ENCODE data around the gene PTPN7. TPM values are rescaled to one million over a fixed set of nuclear protein-coding genes. Genes with fewer than 3 reads are reported as not detected.

Gene PTPN7
- total and polyA plus RNA-seq, 2 donors (not counting 3 experiments of a cell fraction or from before 2014, with no cell fraction given), result 0.86 to 1.8 TPM

GRCh38 chr1:202127061-202127460 is 33.3 kb downstream of the PTPN7 start:
- ChIA-PET CTCF (no interaction called here), POLR2A (no interaction called here)
- TF ChIP-seq, protein P1, sequence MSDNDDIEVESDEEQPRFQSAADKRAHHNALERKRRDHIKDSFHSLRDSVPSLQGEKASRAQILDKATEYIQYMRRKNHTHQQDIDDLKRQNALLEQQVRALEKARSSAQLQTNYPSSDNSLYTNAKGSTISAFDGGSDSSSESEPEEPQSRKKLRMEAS (IDR thresholded peaks at IDR 0.05; ENCODE audit: insufficient read depth, insufficient read length), result no peak
- no peak for TF ChIP-seq MYC (IDR thresholded peaks at IDR 0.05; ENCODE audit: low read depth, low read length)
- Histone ChIP-seq H3K9ac (replicated peaks; ENCODE audit: extremely low read depth, insufficient read depth, low read length) (no peak overlapping the region), H2AFZ (ENCODE audit: low read depth, low read length) (no peak overlapping the region), H3K9me3 (replicated peaks; ENCODE audit: control insufficient read depth, insufficient read depth, low read length) (no peaks in the 10 kb centered on the region), H3K36me3 (ENCODE audit: control insufficient read depth in 2 of 2, extremely low read depth in 1 of 2, insufficient read depth in 2 of 2, low read length in 2 of 2) (no peaks in the 10 kb centered on the region), H3K79me2 (ENCODE audit: control insufficient read depth, insufficient read depth, low read length) (no peaks in the 10 kb centered on the region), H3K4me1 (ENCODE audit: control insufficient read depth, extremely low read depth, insufficient read depth, low read length) (no peaks in the 10 kb centered on the region), H4K20me1 (replicated peaks; ENCODE audit: control insufficient read depth, extremely low read depth, insufficient read depth, low read length) (no peaks in the 10 kb centered on the region), H3K4me2 (ENCODE audit: insufficient read depth, low read length) (no peak overlapping the region), H3K4me3 (replicated peaks in 1 of 3; ENCODE audit: insufficient read depth in 1 of 3, low read depth in 1 of 3, low read length in 3 of 3) (no peak overlapping the region), H3K27me3 (ENCODE audit: control insufficient read depth in 2 of 2, insufficient read depth in 2 of 2, low read length in 2 of 2) (peaks cover 4 to 10% of the 10 kb centered on the region in 2 experiments), H3K9me1 (replicated peaks; ENCODE audit: control insufficient read depth, extremely low read depth, insufficient read depth, low read length) (no peaks in the 10 kb centered on the region), H3K27ac (ENCODE audit: insufficient read depth, low read depth, low read length) (no peak overlapping the region)
- no peak for DNase-seq (ENCODE audit: low read depth, low spot score)
- dilution Hi-C loops (cut with MboI; ENCODE audit: extremely low pct_ligation_motif_present, low sequenced_read_pairs), result no loop called here
- intact Hi-C loops (cut with micrococcal nuclease), result no loop called here
- FAIRE-seq, result no peak
- no TSS peak for BruUV-seq (replicated peaks)

GRCh38 chr1:202126426-202126825 is 34.0 kb downstream of the PTPN7 start:
- no peak for DNase-seq (ENCODE audit: low read depth, low spot score)
- Histone ChIP-seq H3K9me1 (replicated peaks; ENCODE audit: control insufficient read depth, extremely low read depth, insufficient read depth, low read length) (no peaks in the 10 kb centered on the region), H3K4me2 (ENCODE audit: insufficient read depth, low read length) (no peak overlapping the region), H3K4me3 (replicated peaks in 1 of 3; ENCODE audit: insufficient read depth in 1 of 3, low read depth in 1 of 3, low read length in 3 of 3) (no peak overlapping the region), H3K27ac (ENCODE audit: insufficient read depth, low read depth, low read length) (no peak overlapping the region), H3K79me2 (ENCODE audit: control insufficient read depth, insufficient read depth, low read length) (no peaks in the 10 kb centered on the region), H3K9ac (replicated peaks; ENCODE audit: extremely low read depth, insufficient read depth, low read length) (no peak overlapping the region), H2AFZ (ENCODE audit: low read depth, low read length) (no peak overlapping the region), H3K9me3 (replicated peaks; ENCODE audit: control insufficient read depth, insufficient read depth, low read length) (no peaks in the 10 kb centered on the region), H3K36me3 (ENCODE audit: control insufficient read depth in 2 of 2, extremely low read depth in 1 of 2, insufficient read depth in 2 of 2, low read length in 2 of 2) (no peaks in the 10 kb centered on the region), H3K4me1 (ENCODE audit: control insufficient read depth, extremely low read depth, insufficient read depth, low read length) (no peaks in the 10 kb centered on the region), H3K27me3 (ENCODE audit: control insufficient read depth in 2 of 2, insufficient read depth in 2 of 2, low read length in 2 of 2) (peaks cover 4 to 10% of the 10 kb centered on the region in 2 experiments), H4K20me1 (replicated peaks; ENCODE audit: control insufficient read depth, extremely low read depth, insufficient read depth, low read length) (no peaks in the 10 kb centered on the region)
- TF ChIP-seq, protein P1 (IDR thresholded peaks at IDR 0.05; ENCODE audit: insufficient read depth, insufficient read length), result no peak
- TF ChIP-seq FOS (IDR thresholded peaks at IDR 0.05; ENCODE audit: borderline replicate concordance, insufficient read depth, low read length) (no peak), JUN (IDR thresholded peaks at IDR 0.05; ENCODE audit: borderline replicate concordance, insufficient read depth, insufficient read length, low read depth) (no peak), MYC (IDR thresholded peaks at IDR 0.05; ENCODE audit: low read depth, low read length) (no peak), GATA2 (IDR thresholded peaks at IDR 0.05; ENCODE audit: insufficient read depth, insufficient read length, low read depth, low read length) (no peak), CTCF (IDR thresholded peaks at IDR 0.05; ENCODE audit: extremely low read depth in 1 of 2, insufficient read depth in 1 of 2, low read depth in 1 of 2, low read length in 2 of 2) (no peak), POLR2AphosphoS5 (IDR thresholded peaks at IDR 0.05; ENCODE audit: insufficient read depth, low read depth, low read length) (no peak), EZH2 (IDR thresholded peaks at IDR 0.05; ENCODE audit: borderline replicate concordance, low read depth, low read length, severe bottlenecking) (no peak), POLR2A (IDR thresholded peaks at IDR 0.05; ENCODE audit: low read depth, low read length) (no peak)
- ChIA-PET CTCF (no interaction called here), POLR2A (no interaction called here)
- intact Hi-C loops (cut with micrococcal nuclease) (no loop called here), dilution Hi-C loops (cut with MboI; ENCODE audit: extremely low pct_ligation_motif_present, low sequenced_read_pairs) (no loop called here)
- FAIRE-seq, result no peak
- BruUV-seq (replicated peaks), result no TSS peak

Measured in endothelial cell of umbilical vein (primary cell).